GM18519 (cell line): ENCODE measurements around the gene RHBDL2.
"Not testable (repeated sequence)": the region's sequence is repeated elsewhere in the genome, so short reads cannot be mapped to it uniquely, and the experiment has no call there.

ENCODE experiments used
- ATAC-seq: cut with Tn5 transposase; IDR thresholded peaks from one replicate; pipeline ENCODE4 v1.9.1; 2021; ENCODE audit warnings: mild to moderate bottlenecking, moderate library complexity; ENCODE audit not compliant: unreplicated experiment, low FRiP score

Gene RHBDL2

DNA sequence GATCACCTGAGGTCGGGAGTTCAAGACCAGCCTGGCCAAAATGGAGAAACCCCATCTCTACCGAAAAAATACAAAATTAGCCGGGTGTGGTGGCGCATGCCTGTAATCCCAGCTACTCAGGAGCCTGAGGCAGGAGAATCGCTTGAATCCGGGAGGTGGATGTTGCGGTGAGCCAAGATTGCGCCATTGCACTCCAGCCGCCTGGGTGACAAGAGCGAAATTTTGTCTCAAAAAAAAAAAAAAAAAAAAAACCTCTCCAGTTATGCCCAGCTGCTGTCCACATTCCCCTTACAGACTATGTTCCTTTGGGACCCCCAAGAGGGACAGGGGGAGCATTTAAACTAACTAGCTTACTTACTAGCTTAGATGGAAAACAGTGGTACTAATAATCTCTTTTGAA is 105.3 kb downstream of the RHBDL2 start:
- ATAC-seq = not testable (repeated sequence)
